Measurements from ENCODE around the gene HCAR1.
"Not testable (repeated sequence)": the region's sequence is repeated elsewhere in the genome, so short reads cannot be mapped to it uniquely, and the experiment has no call there.

Gene HCAR1

GRCh38 chr12:122676781-122677180, 53.9 kb downstream of the HCAR1 start:
- not testable (repeated sequence) for H3K36me3 ChIP-seq (ENCODE audit: control insufficient read depth in 5 of 5, insufficient read depth in 5 of 5, low read length in 5 of 5); H3K9ac ChIP-seq (ENCODE audit: low read length in 5 of 5); H3K9me3 ChIP-seq (ENCODE audit: control insufficient read depth in 5 of 5, low read length in 5 of 5); H3K27ac ChIP-seq (ENCODE audit: low read depth, low read length); H3K27me3 ChIP-seq (ENCODE audit: control insufficient read depth in 5 of 5, insufficient read depth in 4 of 5, low read length in 5 of 5); H3K4me3 ChIP-seq (ENCODE audit: low read depth in 1 of 5, low read length in 5 of 5)
- peaks cover 0 to 33% (median 22%) of the 10 kb centered on the region in 5 donors for H3K4me1 ChIP-seq (ENCODE audit: control insufficient read depth in 5 of 5, insufficient read depth in 5 of 5, low read length in 5 of 5)

Measured in subcutaneous abdominal adipose tissue (tissue), 5 donors.